GM12878 (cell line): Measurements from ENCODE around the gene CCDC83. TPM values are rescaled to one million over a fixed set of nuclear protein-coding genes. Genes with fewer than 3 reads are reported as not detected.

Source experiments
- ATAC-seq: fragments of 200-7000 bp; cut with Tn5 transposase; 3 replicates; pipeline ENCODE4 v1.9.1; 2020; ENCODE audit warnings: mild to moderate bottlenecking, moderate library complexity
- BruUV-seq: library from RNA; stranded (reverse); fragments of 400-500 nt; replicated peaks from 2 replicates; lab custom pipeline; 2021; lab: Mats Ljungman, UMichigan
- CTCF ChIA-PET: fragments of 300-600 bp; sonication (Branson Sonifier 250); formaldehyde crosslinking; extraction: SDS; loops from one replicate; lab custom pipeline; 2021; ENCODE audit warnings: inconsistent platforms; lab: Yijun Ruan, JAX
- POLR2A ChIA-PET: fragments of 350-600 bp; formaldehyde crosslinking; extraction: SDS; loops from one replicate; lab custom pipeline; 2021; ENCODE audit warnings: inconsistent platforms; lab: Charles Lee
- RAD21 ChIA-PET: fragments of 300-600 bp; sonication (Branson Sonifier 250); formaldehyde crosslinking; loops from one replicate; lab custom pipeline; 2023; ENCODE audit warnings: antibody characterized with exemption; ENCODE audit not compliant: unreplicated experiment; lab: Charles Lee
- SMC1A ChIA-PET: fragments of 300-600 bp; sonication (Branson Sonifier 250); formaldehyde crosslinking; loops from one replicate; lab custom pipeline; 2023; ENCODE audit not compliant: unreplicated experiment, uncharacterized antibody; lab: Charles Lee
- DNase-seq: peaks from one replicate; pipeline ENCODE4 v3.0.0-alpha.2; 2011; ENCODE audit warnings: low read depth, low spot score
- FAIRE-seq: peaks from 3 replicates; lab custom pipeline; 2011; peaks lifted over from hg19 to GRCh38; lab: Jason Lieb, UNC
- H2AFZ ChIP-seq: 2 replicates; pipeline ENCODE4 v1.6.0; 2011; ENCODE audit warnings: low read depth, low read length, control low read depth; ENCODE audit not compliant: control insufficient read depth
- H3K27ac ChIP-seq: 2 replicates; pipeline ENCODE4 v1.5.1; 2011; ENCODE audit warnings: control low read depth; ENCODE audit not compliant: control insufficient read depth, insufficient read depth
- H3K27me3 ChIP-seq, 2 experiments: replicated peaks in 1 of 2; 2 replicates each; pipeline versions ENCODE4 v1.6.0 to v1.6.1; 2011; ENCODE audit warnings: low read length in 1 of 2; ENCODE audit not compliant: control insufficient read depth in 2 of 2, insufficient read depth in 2 of 2
- H3K36me3 ChIP-seq, 2 experiments: 2 replicates each; pipeline ENCODE4 v1.5.1; 2011; ENCODE audit warnings: low read length in 1 of 2; ENCODE audit not compliant: control insufficient read depth in 2 of 2, insufficient read depth in 2 of 2
- H3K4me1 ChIP-seq: 2 replicates; pipeline ENCODE4 v1.6.1; 2011; ENCODE audit warnings: mild to moderate bottlenecking, low read length, moderate library complexity, mixed read lengths; ENCODE audit not compliant: control insufficient read depth, insufficient read depth
- H3K4me2 ChIP-seq: 2 replicates; pipeline ENCODE4 v1.6.0; 2011; ENCODE audit warnings: control low read depth; ENCODE audit not compliant: control insufficient read depth, insufficient read depth
- H3K4me3 ChIP-seq: fragments of 200-600 bp; sonication (generic); 2 replicates; pipeline ENCODE4 v1.5.1; 2016
- H3K79me2 ChIP-seq: 2 replicates; pipeline ENCODE4 v1.6.0; 2011; ENCODE audit warnings: low read length; ENCODE audit not compliant: control insufficient read depth, insufficient read depth
- H3K9ac ChIP-seq: 2 replicates; pipeline ENCODE4 v1.8.0; 2011; ENCODE audit warnings: low read length, control low read depth, mixed read lengths; ENCODE audit not compliant: control insufficient read depth, insufficient read depth
- H3K9me3 ChIP-seq: replicated peaks from 3 replicates; pipeline ENCODE4 v1.5.1; 2011; ENCODE audit warnings: mild to moderate bottlenecking, low read length; ENCODE audit not compliant: control insufficient read depth, insufficient read depth
- H4K20me1 ChIP-seq: 2 replicates; pipeline ENCODE4 v1.6.0; 2011; ENCODE audit not compliant: control insufficient read depth, insufficient read depth
- POLR2AphosphoS5 ChIP-seq: IDR thresholded peaks from 2 replicates; pipeline ENCODE4 v1.6.1; 2011; ENCODE audit warnings: mild to moderate bottlenecking, low read length, inconsistent platforms
- TCF12 ChIP-seq: IDR thresholded peaks from 2 replicates; pipeline ENCODE4 v1.6.1; 2011; ENCODE audit warnings: low read depth, mild to moderate bottlenecking, low read length
- WGBS: methylation state at CpG from one replicate; pipeline ENCODE4 v1.1.6; 2016; ENCODE audit warnings: low lambda C conversion rate; ENCODE audit not compliant: insufficient replicate concordance, insufficient coverage; ENCODE audit errors: missing lambda C conversion rate; 5-methylcytosine and 5-hydroxymethylcytosine counted together
- in situ Hi-C: fragments of 300-500 bp; cut with MboI; formaldehyde crosslinking; loops from 9 replicates; pipeline ENCODE4 v1.14.3; 2018; ENCODE audit warnings: mixed read lengths
- intact Hi-C: fragments of 100-400 bp; cut with micrococcal nuclease; formaldehyde crosslinking; loops from one replicate; pipeline ENCODE4 v1.14.2; 2022; ENCODE audit not compliant: unreplicated experiment
- polyA plus RNA-seq, 11 experiments: library from polyadenylated mRNA; depleted of rRNA in 4 of 11; unstranded in 6 of 11; stranded (reverse) in 5 of 11; fragments of >200 nt; fragmentation: Nextera tagmentation in 4 of 11; fragmentation: Illumina TruSeq in 1 of 11; extraction: Ambion mirVana in 4 of 11; extraction: Trizol in 1 of 11; gene quantifications; 1 replicate in 1 of 11; 2 replicates in 10 of 11; pipeline versions ENCODE4 v1.2.1 to v1.2.3, GENCODE V29; 2011 to 2016; ENCODE audit warnings: inconsistent platforms in 2 of 11, missing spikeins in 2 of 11, low read depth in 1 of 11
- total RNA-seq, 4 experiments: library from RNA; depleted of rRNA in 3 of 4; stranded (reverse); fragments of >200 nt in 3 of 4; fragmentation: Illumina TruSeq in 1 of 4; extraction: Trizol in 1 of 4; gene quantifications; 2 replicates each; pipeline versions ENCODE4 v1.2.1 to v1.2.3, GENCODE V29; 2013 to 2021
- TF ChIP-seq, protein P1 (sequence below): fragments of 450-650 bp; conservative IDR thresholded peaks from 2 replicates; pipeline ENCODE4 v1.6.1; 2017; ENCODE audit warnings: mild to moderate bottlenecking, moderate library complexity
- TF ChIP-seq, protein P2 (sequence below): IDR thresholded peaks from 2 replicates; pipeline ENCODE4 v1.6.1; 2011; ENCODE audit warnings: low read depth, low read length, improper control_type of control experiment, borderline replicate concordance

The CCDC83 gene
- total and polyA plus RNA-seq, 10 of the 15 experiments (the other 5 are each of a cell fraction or from before 2014, with no cell fraction given) = not detected

DNA sequence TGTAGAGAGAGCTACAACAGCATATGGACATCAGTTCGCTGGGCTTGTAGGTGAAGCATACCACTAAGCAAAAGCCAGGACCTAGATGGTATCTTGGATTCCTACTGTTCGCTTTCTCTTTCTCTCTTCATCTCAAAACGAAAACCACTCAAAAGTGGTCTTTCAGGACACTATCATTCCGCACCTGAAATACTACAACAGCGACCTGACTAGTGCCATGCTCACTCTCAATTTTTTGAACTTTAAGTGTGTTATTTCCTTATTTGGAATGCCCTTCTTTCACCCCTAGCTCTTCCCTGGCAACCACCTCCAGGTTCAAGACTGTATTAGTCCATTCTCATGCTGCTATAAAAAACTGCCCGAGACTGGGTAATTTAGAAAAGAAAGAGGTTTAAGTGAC is 59.2 kb downstream of the CCDC83 start:
- 47% methylated on average over 6 of the region's 6 CpGs for WGBS
- intact Hi-C loops (no loop called here), in situ Hi-C loops (no loop called here)
- no peak for FAIRE-seq
- ChIA-PET RAD21 (no interaction called here), POLR2A (no interaction called here), SMC1A (interaction anchor here (0.7 kb wide), 1 partner anchor 13 kb away, joined by 3 read pairs; no protein-coding TSS in a partner anchor), CTCF (no interaction called here)
- H3K79me2 ChIP-seq = no peaks in the 10 kb centered on the region
- no peaks in the 10 kb centered on the region for H3K9me3 ChIP-seq
- no peak overlapping the region for H2AFZ ChIP-seq
- H3K27ac ChIP-seq = no peak overlapping the region
- H3K36me3 ChIP-seq = no peaks in the 10 kb centered on the region
- H3K4me1 ChIP-seq = no peaks in the 10 kb centered on the region
- no peak overlapping the region for H3K9ac ChIP-seq
- H4K20me1 ChIP-seq = no peaks in the 10 kb centered on the region
- TF ChIP-seq TCF12 = no peak
- TF ChIP-seq, protein P1, sequence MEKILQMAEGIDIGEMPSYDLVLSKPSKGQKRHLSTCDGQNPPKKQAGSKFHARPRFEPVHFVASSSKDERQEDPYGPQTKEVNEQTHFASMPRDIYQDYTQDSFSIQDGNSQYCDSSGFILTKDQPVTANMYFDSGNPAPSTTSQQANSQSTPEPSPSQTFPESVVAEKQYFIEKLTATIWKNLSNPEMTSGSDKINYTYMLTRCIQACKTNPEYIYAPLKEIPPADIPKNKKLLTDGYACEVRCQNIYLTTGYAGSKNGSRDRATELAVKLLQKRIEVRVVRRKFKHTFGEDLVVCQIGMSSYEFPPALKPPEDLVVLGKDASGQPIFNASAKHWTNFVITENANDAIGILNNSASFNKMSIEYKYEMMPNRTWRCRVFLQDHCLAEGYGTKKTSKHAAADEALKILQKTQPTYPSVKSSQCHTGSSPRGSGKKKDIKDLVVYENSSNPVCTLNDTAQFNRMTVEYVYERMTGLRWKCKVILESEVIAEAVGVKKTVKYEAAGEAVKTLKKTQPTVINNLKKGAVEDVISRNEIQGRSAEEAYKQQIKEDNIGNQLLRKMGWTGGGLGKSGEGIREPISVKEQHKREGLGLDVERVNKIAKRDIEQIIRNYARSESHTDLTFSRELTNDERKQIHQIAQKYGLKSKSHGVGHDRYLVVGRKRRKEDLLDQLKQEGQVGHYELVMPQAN = no peak
- no peak for TF ChIP-seq POLR2AphosphoS5
- TF ChIP-seq, protein P2, sequence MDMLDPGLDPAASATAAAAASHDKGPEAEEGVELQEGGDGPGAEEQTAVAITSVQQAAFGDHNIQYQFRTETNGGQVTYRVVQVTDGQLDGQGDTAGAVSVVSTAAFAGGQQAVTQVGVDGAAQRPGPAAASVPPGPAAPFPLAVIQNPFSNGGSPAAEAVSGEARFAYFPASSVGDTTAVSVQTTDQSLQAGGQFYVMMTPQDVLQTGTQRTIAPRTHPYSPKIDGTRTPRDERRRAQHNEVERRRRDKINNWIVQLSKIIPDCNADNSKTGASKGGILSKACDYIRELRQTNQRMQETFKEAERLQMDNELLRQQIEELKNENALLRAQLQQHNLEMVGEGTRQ = no peak
- H3K4me3 ChIP-seq = no peak overlapping the region
- H3K4me2 ChIP-seq = no peak overlapping the region
- ATAC-seq = no peak
- BruUV-seq = no TSS peak
- DNase-seq = no peak
- H3K27me3 ChIP-seq = peaks cover 0 to 2% of the 10 kb centered on the region in 2 experiments; a peak in 1 of 4 replicates
